Neural crest cell (in vitro differentiated cells): ENCODE data around the gene CNTNAP2. TPM values are rescaled to one million over a fixed set of nuclear protein-coding genes. Genes with fewer than 3 reads are reported as not detected.

Source experiments
- DNase-seq: peaks from one replicate; pipeline ENCODE4 v3.0.0; 2021; ENCODE audit warnings: low read depth, mixed read lengths, low spot score
- H3K27ac Mint-ChIP-seq: one replicate; pipeline ENCODE4 v1.8.0; 2021; ENCODE audit warnings: mild to moderate bottlenecking, mixed read lengths; ENCODE audit not compliant: unreplicated experiment
- H3K27me3 Mint-ChIP-seq: 2 replicates; pipeline ENCODE4 v1.8.0; 2021; ENCODE audit warnings: low read depth, mild to moderate bottlenecking, mixed read lengths
- H3K36me3 Mint-ChIP-seq: 2 replicates; pipeline ENCODE4 v1.8.0; 2021; ENCODE audit warnings: low read depth, mild to moderate bottlenecking, mixed read lengths
- H3K4me1 Mint-ChIP-seq: 2 replicates; pipeline ENCODE4 v1.8.0; 2021; ENCODE audit warnings: mixed read lengths
- H3K4me3 Mint-ChIP-seq: one replicate; pipeline ENCODE4 v1.8.0; 2021; ENCODE audit warnings: mild to moderate bottlenecking, mixed read lengths
- H3K9me3 Mint-ChIP-seq: 2 replicates; pipeline ENCODE4 v1.8.0; 2021; ENCODE audit warnings: mixed read lengths
- CTCF ChIP-seq: fragments of 200-600 bp; sonication (generic); conservative IDR thresholded peaks from 2 replicates; pipeline ENCODE4 v1.5.0; 2021; ENCODE audit warnings: antibody characterized with exemption, mild to moderate bottlenecking
- total RNA-seq: library from RNA; stranded (reverse); gene quantifications from 2 replicates; pipeline ENCODE4 v1.2.1, GENCODE V29; 2021

The CNTNAP2 gene
- total RNA-seq, 1 donor from 2014 or later, result 12.9 TPM

- no peaks in the 10 kb centered on the region for H3K9me3 Mint-ChIP-seq
These were observed 2268.5 kb downstream of the CNTNAP2 start for GRCh38 chr7:148385009-148385682.

GRCh38 chr7:148390381-148390780 lies 2273.8 kb downstream of the CNTNAP2 start:
- no peak for DNase-seq
- no peak overlapping the region for H3K27ac Mint-ChIP-seq
- no peaks in the 10 kb centered on the region for H3K27me3 Mint-ChIP-seq
- peaks cover 3% of the 10 kb centered on the region for H3K36me3 Mint-ChIP-seq
- TF ChIP-seq CTCF, result no peak
- peaks cover 5% of the 10 kb centered on the region for H3K4me1 Mint-ChIP-seq
- H3K4me3 Mint-ChIP-seq, result no peak overlapping the region
- no peaks in the 10 kb centered on the region for H3K9me3 Mint-ChIP-seq

More at GRCh38 chr7:148385009-148385682, 2268.5 kb downstream of the CNTNAP2 start:
- Mint-ChIP-seq H3K4me1 (peaks cover 21% of the 10 kb centered on the region), H3K27me3 (no peaks in the 10 kb centered on the region), H3K4me3 (no peak overlapping the region), H3K36me3 (peaks cover 3% of the 10 kb centered on the region), H3K27ac (peak overlapping the region; percentile 47)
- peak; percentile 7 for DNase-seq
- no peak for TF ChIP-seq CTCF

GRCh38 chr7:148391591-148391990 lies 2275.0 kb downstream of the CNTNAP2 start:
- peaks cover 3% of the 10 kb centered on the region for H3K36me3 Mint-ChIP-seq
- H3K4me1 Mint-ChIP-seq, result peaks cover 17% of the 10 kb centered on the region
- DNase-seq, result no peak
- no peaks in the 10 kb centered on the region for H3K9me3 Mint-ChIP-seq
- no peak for TF ChIP-seq CTCF
- no peak overlapping the region for H3K4me3 Mint-ChIP-seq
- H3K27ac Mint-ChIP-seq, result no peak overlapping the region
- no peaks in the 10 kb centered on the region for H3K27me3 Mint-ChIP-seq

GRCh38 chr7:148394582-148394981 lies 2278.0 kb downstream of the CNTNAP2 start:
- no peaks in the 10 kb centered on the region for H3K9me3 Mint-ChIP-seq
- H3K36me3 Mint-ChIP-seq, result peaks cover 3% of the 10 kb centered on the region
- no peak overlapping the region for H3K4me3 Mint-ChIP-seq
- TF ChIP-seq CTCF, result no peak
- DNase-seq, result no peak
- H3K4me1 Mint-ChIP-seq, result peaks cover 18% of the 10 kb centered on the region
- H3K27ac Mint-ChIP-seq, result no peak overlapping the region
- no peaks in the 10 kb centered on the region for H3K27me3 Mint-ChIP-seq

- no peak overlapping the region for H3K4me3 Mint-ChIP-seq
- no peaks in the 10 kb centered on the region for H3K27me3 Mint-ChIP-seq
- H3K4me1 Mint-ChIP-seq, result peaks cover 26% of the 10 kb centered on the region
- H3K36me3 Mint-ChIP-seq, result peaks cover 3% of the 10 kb centered on the region
- no peak for DNase-seq
- TF ChIP-seq CTCF, result no peak
- no peaks in the 10 kb centered on the region for H3K9me3 Mint-ChIP-seq
- no peak overlapping the region for H3K27ac Mint-ChIP-seq
These were observed 2278.8 kb downstream of the CNTNAP2 start for GRCh38 chr7:148395352-148395811.
